Stimulated activated CD8-positive, alpha-beta memory T cell treated with anti-CD3 and anti-CD28 coated beads, Interleukin-4, amount 100 ng/mL, for 48 hours (primary cell): ENCODE data around the gene RASA4B.
A peak's percentile ranks its signal among the peaks of the same experiment; 100 is the strongest.

Source experiments
- DNase-seq: peaks from one replicate; pipeline ENCODE4 v3.0.0-alpha.2; 2020

Gene RASA4B

DNA sequence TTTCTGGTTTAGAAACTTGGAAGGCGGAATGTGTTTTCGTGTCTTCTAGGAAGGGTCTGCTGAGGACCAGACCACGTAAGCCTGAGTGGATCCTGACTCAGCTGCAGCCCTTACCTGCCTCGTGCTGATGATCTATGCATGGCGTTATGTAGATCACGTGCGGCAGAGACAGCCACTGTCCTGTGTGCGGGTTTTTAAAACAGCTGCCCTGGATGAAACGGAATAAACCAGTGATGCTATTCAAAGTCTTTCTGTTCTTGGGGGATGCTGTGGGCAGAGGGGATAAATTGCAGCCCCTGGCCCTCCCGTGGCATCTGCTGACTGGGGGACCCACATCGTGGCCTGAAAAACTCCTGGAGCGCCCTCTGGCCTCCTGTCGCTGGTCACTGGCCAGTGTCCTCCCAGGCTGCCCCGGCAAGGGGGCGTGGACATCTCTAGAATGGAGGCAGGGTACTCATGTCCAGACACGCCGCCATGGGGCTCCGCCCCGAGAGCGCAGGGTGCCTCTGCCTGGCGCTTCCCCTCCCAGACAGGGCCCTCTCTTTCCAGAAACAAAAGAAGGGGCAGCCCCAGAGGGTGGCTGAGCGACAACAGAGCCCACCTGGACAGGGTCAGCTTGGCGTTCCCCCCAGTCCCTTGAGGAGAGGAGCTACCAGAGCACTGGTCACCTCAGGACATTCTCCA, 66.1 kb downstream of the RASA4B start:
- DNase-seq = no peak

DNA sequence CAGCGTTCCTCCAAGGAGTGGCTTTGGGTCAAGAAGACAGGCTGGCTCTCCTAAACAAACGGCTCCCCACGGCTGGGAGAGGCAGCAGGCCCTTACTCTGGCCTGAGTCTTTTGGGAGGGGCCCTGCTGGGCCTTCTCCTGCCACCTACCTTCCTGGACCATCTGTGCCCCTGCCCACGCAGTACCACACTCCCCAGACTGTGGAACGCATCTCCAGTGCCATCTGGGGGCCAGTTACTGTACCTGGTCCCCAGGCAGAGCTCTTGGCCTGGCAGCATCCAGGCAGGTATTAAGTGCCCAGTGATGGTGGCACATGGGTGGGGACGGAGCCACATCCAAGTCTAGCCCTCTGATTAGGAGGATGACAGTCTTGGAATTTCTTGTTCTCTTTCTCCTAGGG, 67.3 kb downstream of the RASA4B start:
- DNase-seq = peak; percentile 59

DNA sequence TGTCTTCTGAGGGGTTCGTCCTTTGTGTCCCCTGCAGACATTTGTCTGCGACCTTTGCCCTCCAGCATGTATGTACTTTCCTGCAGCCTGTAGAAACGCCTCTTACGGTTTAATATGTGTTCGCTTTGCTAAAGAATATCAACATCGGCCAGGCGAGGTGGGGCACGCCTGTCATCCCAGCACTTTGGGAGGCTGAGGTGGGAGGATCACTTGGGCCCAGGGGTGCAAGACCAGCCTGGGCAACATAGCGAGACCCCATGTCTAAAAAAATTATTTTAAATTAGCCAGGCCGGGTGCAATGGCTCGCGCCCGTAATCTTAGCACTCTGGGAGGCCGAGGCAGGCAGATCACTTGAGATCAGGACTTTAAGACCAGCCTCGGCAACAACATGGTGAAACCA, 68.4 kb downstream of the RASA4B start:
- no peak for DNase-seq

DNA sequence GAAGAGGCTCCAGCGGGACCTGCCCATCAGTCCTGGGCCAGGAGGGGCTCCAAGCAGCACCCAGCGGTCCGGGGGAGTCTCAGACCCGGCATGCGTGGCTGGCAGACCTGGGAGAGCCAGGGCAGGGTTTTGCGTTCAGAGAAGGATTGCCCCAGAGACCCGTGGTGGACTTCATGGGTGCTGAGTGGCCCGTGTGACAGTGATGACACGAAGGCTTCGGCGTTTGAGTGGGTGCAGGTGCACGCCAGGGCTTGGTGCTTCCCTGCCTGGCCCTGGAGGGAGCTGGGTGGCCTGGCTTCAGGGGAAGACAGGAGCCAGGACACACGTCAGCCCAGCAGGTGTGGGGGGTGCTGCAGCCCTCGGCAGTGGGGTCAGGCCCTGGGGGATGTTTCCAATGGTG, 70.3 kb downstream of the RASA4B start:
- no peak for DNase-seq

DNA sequence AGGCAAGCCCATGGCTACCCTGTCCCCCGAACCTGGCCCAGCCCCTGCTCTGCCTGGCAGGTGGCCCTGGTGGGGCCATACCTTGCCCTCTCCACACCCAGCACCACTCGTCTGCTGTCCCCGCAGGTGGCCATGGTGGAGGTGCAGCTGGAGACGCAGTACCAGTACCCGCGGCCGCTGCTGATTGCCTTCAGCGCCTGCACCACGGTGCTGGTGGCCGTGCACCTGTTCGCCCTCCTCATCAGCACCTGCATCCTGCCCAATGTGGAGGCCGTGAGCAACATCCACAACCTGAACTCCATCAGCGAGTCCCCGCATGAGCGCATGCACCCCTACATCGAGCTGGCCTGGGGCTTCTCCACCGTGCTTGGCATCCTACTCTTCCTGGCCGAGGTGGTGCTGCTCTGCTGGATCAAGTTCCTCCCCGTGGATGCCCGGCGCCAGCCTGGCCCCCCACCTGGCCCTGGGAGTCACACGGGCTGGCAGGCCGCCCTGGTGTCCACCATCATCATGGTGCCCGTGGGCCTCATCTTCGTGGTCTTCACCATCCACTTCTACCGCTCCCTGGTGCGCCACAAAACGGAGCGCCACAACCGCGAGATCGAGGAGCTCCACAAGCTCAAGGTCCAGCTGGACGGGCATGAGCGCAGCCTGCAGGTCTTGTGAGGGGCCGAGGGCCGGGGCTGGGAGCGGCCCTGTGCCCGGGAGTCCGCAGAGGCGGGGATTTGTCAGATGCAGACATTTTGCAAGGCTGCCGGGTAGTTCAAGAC, 71.0 kb downstream of the RASA4B start:
- no peak for DNase-seq

DNA sequence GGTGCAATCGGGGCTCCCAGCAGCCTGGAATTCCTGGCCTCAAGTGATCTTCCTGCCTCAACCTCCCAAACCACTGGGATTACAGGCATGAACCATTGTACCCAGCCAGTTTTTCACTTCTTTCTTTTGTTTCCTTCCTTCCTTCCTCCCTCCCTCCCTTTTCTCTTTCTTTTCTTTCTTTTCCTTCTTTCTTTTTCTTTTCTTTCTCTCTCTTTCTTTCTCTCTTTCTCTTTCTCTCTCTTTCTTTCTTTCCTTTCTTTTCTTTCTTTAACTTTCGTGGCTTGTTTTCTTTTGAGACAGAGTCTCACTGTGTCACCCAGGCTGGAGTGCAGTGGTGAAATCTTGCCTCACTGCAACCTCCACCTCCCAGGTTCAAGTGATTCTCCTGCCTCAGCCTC, 71.9 kb downstream of the RASA4B start:
- DNase-seq = no peak

DNA sequence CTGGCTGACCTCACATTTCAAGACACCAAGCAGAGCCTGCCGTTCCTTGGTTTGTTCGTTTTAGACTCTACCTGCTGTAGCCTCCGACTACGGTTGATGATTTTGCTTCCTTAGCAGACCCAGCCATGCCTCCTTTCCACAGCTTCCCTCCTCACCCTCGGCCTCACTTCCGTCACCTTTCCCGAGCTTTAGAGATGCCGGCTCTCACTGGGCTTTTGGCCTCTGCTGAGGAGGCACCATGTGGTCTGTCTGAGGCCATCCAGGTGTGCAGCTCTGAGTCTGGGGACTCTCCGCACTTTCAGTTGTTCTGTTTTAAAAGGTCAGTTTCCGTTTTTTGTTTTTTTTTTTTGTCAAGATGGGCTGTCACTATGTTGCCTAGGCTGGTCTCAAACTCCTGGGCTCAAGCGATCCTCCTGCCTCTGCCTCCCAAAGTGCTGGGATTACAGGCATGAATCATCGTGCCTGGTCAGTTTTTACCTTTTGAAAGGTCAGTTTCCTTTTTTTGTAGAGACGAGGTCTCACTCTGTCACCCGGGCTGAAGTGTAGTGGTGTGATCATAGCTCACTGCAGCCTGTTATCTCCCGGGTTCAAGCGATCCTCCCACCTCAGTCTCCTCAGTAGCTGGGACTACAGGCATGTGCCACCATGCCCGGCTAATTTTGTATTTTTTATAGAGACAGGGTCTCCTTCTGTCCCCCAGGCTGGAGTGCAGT, 72.5 kb downstream of the RASA4B start:
- DNase-seq = no peak

DNA sequence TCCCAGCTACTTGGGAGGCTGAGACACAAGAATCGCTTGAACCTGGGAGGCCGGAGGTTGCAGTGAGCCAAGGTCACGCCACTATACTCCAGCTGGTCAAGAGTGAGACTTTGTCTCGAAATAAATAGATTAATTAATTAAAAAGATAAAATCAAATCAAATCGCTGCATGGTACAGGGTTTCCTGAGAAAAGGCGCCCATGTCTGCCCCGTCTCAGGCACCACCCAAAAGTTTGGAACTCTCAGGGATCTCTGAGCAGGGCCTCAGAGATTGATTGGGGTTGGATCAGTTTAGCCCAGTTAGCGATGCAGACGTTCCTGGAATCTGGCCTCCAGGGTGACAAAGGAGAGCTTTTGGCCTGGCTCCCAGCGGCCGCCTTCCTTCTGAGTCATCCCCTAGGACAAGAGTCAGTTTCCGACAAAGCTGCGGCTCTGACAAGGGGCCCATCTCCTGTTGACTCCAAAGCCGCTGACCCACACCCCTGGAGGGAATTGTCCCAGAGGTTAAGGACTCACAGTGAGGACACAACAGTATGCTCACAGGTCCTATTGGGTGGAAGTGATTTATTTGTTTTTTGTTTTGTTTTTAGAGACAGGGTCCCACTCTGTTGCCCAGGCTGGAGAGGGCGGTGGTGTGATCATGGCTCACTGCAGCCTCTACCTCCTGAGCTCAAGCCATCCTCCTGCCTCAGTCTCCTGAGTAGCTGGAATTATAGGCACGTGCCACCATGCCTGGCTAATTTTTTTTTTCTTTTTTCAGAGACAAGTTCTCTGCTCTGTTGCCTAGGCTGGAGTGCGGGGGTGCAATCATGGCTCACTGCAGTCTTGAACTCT, 77.4 kb downstream of the RASA4B start:
- DNase-seq = no peak

DNA sequence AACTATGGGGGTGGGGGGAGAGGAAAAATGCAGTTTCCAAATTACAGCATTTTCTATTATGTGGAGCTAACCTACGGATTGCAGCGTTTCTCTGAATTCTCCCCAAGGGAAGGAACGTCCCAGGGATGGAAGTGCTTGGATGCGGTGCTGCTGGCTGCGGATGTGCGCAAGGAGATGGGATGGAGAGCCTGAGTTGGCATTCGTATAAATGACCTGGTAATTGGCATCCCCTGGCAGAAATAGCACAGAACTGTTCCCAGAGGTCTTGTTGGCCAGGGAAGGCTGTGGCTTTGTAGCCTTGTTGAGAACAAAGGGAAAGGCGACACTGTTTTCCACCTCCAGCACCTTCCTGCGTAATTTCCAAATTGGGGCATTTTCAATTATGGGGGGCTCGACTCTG, 81.5 kb downstream of the RASA4B start:
- DNase-seq = no peak

DNA sequence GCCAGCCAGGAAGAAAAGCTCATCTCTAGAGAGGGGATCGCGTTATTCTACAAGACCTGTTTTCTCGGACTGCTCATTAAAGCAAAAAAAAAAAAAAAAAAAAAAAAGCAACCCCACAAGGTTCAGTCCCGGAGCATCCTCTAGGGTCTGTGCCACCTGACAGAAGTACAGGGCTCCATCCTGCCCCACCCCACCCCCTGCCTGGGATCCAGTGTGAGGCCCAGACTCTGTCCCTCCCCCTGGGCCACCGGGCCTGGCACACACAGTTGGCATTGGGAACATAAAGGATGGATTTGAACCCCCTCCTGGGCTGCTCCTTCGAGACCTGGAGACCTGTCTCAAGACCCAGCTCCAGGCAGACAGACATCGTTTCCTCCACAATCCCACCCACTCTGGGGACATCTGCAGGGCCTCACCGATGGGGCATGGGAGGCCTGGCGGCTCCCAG, 83.5 kb downstream of the RASA4B start:
- DNase-seq = no peak

DNA sequence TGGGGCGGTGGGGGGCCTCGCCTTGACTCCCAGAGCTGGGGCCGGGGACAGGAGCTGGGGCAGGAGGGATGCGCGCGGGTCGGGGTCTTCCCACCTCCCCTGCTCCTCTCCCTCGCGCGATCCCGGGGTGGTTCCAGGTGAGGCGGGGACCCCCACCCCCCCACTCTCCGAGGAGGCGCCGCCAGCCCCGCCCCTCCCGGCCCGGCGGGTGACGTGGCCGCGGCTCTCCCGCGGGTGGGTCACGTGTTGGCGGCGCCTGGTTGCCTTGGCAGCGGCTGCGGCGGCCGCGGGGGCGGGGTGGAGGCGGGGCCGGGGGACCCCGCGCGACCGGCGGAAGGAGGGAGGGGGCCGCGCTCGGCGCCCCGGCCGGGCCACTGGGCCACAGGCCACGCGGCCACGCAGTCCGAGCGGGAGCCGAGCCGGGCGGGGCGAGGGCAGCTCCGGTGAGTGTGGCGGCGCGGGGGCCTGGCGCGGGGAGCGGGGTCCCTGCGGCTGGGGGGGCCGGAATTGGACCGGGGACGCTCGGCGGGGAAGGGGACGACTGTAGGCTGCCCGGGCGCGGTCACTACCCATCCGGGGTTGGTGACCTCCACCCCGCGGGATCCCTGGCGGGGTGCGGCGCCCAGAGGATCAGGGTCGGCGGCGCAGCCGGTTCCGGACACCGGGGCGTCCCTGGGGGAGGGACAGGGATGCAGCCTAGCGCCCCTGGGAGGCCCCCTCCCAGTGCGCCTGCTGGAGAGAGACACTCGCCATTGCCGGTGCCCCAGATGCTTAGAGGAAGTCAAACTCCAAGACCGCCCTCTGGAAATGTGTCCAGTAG, 84.1 kb downstream of the RASA4B start, which contains the start of gene ORAI2:
TSS of gene ORAI2 (plus strand) at position 357 of the 820 bp plus-strand sequence. CDS start 5,382 bp downstream, outside the sequence.
- peak; percentile 91 for DNase-seq
